Stimulated activated naive CD4-positive, alpha-beta T cell treated with Interleukin-2 at 50 U/mL for 16 hours (primary cell): ENCODE results near the gene FAM180A.
"Not testable (repeated sequence)": the region's sequence is repeated elsewhere in the genome, so short reads cannot be mapped to it uniquely, and the experiment has no call there.

Experiments used
- DNase-seq: peaks from one replicate; lab custom pipeline; 2025; lab: John Stamatoyannopoulos, UW

Gene FAM180A

DNA sequence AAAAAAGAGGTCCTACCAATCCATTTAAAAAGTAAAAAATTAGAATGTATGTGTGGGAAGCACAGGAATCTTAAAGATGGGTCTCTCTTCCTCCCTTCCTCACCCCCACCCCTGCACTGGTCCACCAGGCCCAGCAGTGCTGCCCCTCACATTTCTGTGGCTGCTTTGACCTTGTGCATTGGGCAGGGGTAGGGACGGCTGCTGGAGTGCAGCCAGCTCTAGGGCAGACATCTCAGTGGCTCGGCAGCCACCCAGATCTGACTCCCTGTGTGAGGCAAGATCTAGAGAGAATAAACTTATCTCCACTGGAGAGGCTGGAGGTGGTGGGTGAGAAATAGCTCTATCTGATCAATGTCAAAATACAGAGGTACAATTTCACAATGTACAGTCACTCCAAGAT, 6.7 kb downstream of the FAM180A start:
- no peak for DNase-seq

DNA sequence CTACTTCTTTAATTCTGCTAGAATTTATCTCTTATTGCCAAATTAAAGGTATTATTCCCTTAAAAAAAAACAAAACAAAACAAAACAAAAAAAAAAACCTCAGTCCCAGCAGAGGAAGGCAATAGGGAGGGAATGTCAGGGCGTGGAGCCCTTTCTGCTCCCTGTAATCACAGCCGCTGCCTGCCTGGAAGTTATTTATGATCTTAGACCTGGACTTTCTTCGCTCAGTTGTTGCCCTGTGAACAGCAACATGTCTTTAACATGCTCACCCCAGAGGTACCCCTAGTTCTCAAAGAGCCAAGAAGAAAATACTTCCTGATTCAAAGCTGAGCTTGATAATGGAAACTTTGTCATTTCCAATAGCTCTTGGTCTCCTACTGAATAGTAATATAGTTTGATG, 7.7 kb downstream of the FAM180A start:
- no peak for DNase-seq

DNA sequence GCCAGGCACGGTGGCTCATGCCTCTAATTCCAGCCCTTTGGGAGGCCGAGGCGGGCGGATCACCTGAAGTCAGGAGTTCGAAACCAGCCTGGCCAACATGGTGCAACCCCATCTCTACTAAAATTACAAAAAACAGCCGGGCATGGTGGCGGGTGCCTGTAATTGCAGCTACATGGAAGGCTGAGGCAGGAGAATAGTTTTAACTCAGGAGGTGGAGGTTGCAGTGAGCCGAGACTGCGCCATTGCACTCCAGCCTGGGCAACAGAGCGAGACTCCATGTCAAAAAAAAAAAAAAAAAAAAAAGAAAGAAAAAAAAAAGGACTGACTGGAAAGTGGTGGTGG, 11.3 kb downstream of the FAM180A start:
- not testable (repeated sequence) for DNase-seq

DNA sequence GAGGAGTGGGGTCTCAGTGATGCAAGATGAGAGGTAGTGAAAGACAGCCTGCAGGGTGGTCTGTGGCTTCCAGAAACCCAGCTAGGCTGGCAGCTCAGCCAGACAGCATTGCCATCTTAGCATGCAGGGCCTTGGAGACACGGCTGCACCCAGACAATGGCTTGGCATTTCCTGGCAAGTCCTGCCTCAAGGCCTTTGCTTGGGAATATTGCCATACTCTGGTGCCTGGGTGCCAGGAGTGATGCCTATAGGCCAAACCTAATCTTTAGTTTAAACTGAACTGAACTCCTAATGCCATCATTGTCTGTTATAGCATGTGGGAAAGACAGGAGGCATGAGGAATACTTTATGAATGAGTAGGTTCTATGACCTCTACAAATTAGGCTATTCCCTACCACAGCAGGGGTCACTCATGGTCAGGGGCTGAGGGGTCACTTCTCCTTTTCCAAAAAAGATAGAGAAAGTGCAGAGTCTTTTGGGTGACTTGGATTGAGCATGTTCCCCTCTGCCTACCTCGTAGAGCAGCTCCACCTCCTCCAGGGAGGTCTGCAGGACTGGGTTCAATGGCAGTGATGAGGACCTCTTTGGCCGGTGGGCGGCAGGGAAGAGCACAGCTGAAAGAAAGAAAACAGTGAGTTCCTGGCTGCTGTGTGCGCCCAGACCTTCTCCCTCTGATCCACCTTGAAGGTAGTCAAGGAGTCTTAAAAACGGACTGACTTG, 11.9 kb downstream of the FAM180A start:
- no peak for DNase-seq

DNA sequence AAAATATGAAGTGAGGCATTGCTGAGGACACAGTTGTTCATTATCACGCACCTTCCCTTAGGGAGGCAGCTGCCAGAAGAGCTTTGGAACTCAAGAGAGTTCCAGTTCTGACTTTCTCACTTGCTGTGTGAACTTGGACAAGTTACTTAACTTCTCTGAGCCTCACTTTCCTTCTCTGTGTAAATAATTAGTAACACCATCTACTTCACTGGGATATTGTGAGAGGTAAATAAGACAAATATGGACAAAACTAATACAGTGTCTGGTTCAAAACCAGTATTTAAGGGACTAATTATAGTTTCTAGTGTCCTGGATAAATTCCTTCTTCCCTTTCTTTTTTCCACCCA, 14.3 kb downstream of the FAM180A start:
- no peak for DNase-seq

DNA sequence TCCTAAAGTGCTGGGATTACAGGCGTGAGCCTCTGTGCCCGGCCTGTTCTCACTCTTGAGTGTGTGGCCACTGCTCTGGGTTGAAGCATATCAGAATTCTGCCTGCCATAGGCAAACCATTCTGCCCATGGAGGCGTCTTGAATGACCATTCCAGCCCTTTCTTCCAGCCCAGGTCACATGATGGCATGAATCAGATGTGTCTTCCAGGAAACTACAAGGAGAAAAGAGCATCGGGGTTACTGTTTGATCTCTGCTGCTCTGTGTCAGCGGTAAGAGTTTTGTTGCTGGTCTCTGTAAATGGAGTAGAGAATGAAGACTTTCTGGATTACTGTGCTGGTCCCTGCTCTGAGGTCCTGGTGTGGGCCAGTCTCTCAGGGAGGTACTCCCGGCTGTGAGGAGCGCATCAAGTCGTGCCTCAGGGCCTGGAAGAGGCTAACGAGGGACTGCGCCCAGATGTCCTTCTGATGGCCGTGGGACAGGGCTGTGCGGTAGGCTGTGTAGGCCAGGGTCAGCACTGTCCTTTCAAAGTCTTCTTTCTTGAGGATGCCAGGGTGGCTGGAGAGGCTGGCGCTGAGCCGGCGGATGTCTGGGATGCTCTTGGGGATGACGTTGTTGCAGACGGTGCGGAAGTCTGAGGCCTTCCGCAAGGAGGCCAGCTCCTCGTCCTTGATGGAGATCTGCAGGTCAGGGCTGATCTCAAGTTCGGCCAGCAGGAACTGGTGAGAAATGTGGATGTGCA, 14.8 kb downstream of the FAM180A start:
- no peak for DNase-seq

DNA sequence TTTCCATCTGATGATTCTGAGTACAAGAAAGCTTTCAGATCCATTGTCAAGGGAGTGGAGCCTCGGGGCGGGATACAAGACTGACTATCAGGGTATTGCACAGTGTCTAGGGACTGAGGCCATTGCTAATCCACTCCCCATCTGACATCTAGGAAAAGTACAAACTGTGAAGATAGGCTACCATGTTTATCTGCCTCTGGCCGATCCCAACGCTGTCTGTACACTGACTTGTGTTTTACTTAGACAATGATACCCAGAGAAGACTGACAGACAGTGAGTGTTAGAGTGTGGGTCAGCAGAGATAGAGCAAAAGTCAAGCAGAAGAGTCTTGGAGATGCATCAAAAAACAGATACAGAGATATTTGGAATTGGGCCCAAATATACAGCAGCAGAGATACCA, 17.5 kb downstream of the FAM180A start:
- no peak for DNase-seq

DNA sequence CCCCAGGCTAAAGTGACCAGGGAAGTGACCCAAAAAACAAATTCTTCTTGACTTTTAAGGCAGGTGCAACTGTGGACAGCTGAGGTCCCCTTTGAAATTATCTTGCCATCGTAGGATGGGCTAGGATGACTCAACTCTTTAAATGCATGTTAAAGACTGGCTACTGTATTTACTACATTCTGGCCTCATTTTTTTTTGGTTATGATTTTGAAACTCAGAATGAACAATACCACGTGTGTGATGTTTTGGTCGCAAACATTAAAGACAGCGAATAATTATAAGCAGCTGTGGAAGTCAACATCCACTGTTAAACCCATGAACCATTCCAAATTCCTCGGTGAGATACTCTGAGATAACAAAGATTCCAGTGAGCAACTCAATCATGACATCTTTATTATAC, 19.4 kb downstream of the FAM180A start:
- no peak for DNase-seq

DNA sequence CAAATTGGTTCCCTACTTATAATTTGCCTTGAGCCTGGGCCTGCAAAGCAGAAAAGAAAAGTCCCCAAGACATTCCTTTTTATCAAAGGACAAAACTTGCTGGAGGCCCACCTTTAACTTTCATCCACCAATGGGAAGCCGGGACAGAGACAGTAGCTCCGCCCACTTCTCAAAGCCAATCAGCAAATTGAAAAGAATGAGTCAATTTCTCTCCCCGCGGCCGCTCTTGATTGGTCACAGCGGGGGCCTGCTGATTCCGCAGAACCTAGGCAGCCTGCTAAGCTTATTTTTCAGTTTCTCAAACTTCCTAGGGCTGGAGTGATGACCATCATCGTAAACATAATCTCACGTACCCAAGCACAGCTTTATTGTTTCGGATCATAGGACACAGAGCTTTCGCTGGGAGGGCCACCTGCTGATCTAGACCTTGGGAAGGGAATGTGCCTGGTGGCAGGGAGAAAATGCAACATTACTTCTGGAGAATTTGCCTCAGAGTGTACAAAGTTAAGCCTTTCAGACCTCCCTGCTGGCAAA, 20.4 kb downstream of the FAM180A start, which contains the start of gene SLC13A4:
Gene SLC13A4, minus strand, starts transcription at position 51 of the 534 bp plus-strand sequence. CDS start 690 bp downstream, outside the sequence.
- no peak for DNase-seq

DNA sequence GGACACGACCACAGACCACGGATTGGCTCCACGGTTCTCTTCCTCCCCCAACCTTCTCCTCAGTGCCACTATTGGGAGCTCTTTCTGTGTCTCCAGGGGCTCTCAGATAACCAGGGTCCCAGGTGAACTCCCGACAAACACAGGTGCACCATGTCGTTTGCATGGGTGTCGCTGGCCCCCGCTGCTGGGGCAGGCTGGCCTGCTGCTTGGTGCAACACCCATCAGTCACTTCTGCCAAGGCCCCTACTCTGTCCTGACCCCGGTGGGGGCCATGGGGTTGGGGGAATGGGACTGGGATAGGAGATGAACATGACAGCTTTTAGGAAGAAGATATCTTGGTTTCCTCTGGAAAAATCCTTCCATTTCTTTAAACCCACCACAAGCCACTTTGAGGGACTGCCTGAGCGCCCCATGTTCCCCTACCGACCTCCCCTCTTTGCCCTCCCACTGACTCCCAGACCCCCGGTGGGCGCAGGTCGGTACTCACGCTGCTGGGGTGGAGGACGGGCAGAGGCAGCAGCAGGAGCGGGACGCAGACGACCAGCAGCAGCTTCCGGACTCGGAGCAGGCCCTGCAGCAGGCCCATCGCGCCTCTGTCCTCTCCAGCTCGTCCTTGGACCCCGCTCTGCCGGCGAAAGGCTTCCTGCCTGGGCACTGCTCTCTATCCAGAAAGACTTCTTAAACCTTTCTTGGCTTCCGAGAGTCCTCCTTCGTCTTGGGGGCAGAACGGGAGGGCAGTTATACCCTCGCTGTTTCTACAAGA, 21.5 kb downstream of the FAM180A start:
- DNase-seq = no peak

DNA sequence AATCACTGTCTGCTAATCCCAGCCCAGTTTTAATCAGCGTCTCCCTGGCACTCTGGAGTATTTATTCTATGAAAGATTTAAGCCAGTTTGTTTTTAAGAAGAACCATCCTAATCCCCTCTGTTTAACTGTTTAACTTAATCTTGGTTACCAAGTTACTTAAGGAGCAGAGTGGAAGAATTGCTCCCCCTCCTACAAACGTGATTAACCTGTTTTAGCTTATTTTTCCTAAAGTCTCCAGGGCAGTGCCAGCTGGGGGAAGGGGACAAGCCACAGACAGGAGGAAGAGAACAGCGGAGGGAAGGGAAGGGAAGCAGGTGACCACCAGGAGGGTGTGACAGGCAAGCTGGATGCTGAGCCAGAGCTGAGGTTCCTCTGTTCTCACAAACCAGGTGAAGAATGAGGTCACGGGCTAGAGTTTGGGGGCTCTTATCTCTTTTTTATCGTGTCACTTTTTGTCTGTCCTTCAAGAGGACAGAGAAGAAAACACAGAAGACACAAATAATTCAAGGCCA, 22.3 kb downstream of the FAM180A start:
- DNase-seq = no peak

DNA sequence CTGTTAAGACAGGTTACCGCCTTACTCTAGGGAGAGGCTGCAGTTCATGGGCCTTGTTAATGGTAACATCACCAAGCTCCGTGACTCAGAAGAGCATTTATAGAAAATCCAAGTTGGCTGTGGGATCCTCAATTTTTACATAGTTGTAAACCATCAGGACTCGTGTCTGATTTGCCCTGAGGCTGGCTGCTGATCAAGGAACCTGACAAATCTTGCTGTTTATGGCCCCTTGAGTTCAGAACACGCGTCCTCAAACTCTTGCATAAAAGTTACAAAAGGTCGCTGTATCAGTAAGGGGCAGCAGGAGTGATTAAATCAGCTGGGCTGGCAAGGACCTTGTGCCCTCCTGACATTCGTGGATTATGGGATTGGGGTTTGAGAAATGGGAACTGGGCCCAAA, 25.2 kb downstream of the FAM180A start:
- no peak for DNase-seq

DNA sequence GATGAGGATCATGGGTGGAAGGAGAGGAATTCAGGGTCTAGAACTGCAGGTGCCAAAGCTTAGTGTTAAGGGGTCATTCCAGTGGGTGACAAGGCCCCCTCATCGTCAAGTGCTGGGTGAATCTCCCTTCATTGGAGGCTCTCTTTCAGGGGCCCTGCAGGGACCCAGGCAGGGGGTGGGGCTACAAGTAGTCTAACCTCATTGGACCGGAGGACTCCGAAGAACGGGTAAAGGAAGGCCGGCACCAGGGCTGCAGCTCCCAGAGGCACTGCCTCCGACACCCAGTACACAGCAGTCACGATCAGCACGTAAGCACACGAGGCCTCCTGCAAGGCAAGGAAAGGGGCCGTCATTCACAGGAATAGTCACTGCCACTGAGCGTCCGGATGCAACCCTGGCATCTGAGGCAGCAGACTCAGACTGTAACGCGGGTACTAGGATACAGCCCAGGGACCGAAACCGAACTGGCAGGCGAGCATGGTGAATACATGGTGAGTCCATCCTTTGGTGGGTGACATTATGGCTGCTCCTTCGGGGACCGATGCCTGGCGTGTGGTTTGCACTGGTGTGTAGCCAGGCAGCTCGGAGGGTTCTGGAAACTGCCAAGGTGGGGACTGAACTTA, 27.3 kb downstream of the FAM180A start:
- no peak for DNase-seq

DNA sequence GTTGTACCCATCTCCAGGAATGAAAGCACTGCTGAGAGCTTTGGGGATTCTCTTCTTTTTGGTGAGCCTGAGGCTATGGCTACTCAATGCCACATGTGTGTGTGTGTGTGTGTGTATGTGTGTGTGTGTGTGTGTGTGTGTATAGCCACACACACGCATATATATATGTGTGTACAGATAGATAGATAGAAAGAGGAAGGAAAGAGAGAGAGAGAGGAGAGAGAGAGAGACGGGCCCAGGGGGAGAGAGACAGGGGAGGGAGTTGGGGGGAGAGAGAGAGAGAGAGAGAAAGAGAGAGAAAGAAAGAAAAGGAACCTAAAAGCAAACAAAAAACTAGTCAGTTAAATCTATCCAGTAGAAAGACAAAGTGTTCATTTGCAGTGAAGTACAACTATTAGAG, 28.9 kb downstream of the FAM180A start:
- DNase-seq = no peak

DNA sequence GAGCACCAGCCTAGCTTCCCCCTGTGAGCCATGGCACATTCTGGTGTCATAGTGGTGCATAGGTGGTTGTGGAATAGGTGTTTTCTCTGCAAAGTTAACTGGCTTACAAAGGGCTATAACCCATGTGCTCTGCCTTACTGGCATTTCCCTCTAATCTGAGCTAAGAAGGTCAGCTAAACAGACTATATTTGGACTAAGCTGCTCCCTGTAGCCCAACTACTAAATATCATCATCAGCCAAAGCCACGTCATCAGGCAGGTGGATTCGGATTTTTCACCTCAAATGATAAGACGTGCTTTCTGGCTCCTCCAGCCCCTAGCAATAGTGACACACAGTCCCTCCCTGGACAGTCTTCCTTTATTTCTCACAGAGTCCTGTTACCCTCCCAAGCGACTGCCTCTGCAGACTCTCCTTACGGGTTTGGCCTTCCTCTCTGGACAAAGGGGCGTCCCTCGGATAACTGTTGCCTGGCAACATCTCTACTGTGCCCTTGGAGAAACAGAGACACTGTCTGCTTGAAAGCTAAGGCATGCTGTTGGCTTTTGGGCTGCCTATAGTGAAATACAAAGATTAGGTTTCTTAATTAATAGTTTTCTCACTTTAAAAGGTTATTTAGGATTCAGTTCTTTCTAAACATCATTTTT, 29.7 kb downstream of the FAM180A start:
- no peak for DNase-seq

DNA sequence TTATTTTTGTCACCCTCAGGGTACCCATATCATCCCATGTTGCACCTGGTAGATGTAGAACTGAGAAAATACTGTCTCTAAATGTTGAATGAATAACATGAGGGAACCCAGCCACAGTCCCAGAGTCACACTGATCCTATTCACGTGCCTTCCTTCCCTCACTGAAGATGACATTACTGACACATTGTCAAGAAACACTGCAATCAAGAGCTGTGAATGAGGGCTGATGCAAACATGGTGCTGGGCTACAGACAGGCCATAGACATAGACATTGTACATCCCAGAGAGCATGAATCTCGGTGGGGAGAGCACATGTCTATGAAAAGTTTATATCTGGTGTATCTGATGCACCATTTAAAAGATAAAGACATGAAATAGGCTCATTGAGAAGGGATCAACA, 30.4 kb downstream of the FAM180A start:
- no peak for DNase-seq

DNA sequence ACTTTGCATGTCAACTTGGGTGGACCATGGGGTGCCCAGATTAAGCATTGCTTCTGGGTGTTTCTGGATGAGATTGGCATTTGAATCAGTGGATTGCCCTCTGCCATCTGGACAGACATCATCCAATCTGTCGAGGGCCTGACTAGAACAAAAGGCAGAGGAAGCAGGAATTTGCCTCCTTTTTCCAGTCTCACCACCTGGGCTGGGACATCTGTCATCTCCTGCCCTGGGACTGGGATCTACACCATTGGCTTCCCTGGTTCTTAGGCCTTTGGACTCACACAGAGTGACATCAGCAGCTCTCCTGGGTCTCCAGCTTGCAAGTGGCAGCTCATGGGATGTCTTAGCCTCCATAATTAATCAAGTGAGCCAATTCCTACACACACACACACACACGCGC, 30.9 kb downstream of the FAM180A start:
- DNase-seq = no peak

DNA sequence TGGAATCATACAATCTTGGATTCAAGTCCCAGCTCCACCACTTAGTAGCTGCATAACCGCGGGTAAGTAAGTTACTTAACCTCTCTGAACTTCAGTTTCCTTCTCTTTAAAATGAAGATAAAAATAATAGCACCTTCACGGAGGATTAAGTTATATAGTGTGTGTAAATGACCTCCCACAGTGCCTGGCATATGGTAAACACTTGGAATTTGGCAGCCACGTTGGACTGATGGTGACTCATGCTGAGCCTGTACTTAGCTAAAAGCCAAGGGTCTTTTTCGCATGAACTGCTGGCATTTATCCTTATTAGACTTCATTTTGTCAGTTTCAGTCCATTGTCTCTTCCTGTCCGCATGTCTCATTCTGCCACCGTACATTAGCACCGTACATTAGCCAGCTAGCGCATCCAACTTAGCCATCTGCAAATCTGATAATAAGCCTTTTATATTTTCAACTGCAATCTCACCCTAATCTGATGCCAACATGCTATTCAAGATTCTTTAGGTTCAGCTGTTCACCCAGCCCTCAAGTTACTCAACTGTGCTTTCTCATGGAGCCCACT, 31.9 kb downstream of the FAM180A start:
- no peak for DNase-seq

DNA sequence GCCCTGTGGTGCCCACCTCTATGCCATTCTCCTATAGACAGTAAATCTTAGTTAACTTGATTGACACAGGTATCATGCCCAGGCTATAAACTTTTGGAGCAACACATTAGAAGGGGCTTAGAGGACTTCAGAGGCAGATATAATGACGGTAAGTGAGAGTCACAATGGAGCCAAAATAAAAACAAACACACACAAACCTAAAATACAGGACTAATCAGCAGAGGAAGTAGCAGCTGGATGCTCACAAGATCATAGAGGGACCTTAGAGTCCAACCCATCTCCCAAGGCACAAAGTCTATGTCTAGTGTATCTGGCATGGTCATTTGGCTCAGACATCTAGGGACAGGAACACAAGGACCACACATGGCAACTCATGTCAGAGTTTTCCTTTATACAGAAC, 32.9 kb downstream of the FAM180A start:
- no peak for DNase-seq

DNA sequence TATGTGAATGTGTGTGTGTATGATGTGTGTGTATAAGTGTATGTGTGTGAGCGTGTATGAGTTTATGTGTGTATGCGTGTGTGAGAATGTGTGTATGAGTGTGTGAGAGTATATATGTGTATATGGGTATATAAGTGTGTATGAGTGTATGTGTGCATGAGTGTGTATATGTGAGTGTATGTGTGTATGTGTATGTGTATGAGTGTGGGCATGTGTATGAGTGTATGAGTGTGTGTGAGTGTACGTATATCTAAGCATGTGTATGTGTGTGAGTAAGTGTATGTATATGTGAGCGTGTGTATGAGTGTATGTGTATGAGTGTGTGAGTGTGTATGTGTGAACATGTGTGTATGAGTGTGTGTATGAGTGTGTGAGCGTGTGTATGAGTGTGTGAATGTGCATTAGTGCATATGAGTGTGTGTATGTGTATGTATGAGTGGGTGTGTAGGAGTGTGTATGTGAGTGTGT, 33.5 kb downstream of the FAM180A start:
- DNase-seq = no peak

DNA sequence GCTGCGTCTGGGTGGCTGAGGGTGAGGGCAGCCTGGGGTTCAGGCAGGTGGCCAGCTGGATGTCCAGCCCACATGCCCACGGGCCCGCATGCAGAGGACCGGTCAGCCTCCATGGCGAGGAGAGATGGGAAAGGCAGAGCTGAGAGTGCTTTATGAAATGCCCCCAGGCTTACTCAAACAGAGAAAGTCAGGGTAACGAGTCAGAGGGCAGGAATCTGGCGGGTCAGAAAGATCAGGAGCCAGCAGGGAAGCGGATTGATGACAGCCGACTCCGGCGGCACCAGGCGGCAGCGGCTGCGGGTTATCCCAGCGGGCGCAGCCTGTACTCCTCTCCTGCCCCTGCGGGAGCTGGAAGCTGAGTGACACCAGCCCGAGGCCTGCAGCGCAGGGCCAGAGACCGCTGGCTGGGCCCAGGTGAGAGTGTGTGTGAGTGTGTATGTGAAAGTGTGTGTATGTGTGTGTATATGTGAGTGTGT, 34.0 kb downstream of the FAM180A start:
- no peak for DNase-seq
